NOMO-1 treated with dmso at 0.1 percent for 144 hours (cell line): ENCODE results near the gene NAXD.
"Not testable (repeated sequence)": the region's sequence is repeated elsewhere in the genome, so short reads cannot be mapped to it uniquely, and the experiment has no call there.

Experiments used
- DNase-seq: peaks from one replicate; lab custom pipeline; 2025; ENCODE audit not compliant: unreplicated experiment; lab: John Stamatoyannopoulos, UW

Gene NAXD

GRCh38 chr13:110627761-110628476, 12.6 kb downstream of the NAXD start:
- no peak for DNase-seq

GRCh38 chr13:110628477-110628793, 13.1 kb downstream of the NAXD start:
- DNase-seq, result no peak

- DNase-seq, result no peak
These were observed 13.8 kb downstream of the NAXD start for GRCh38 chr13:110628952-110629701.

GRCh38 chr13:110629735-110630134, 14.4 kb downstream of the NAXD start:
- DNase-seq, result no peak

- no peak for DNase-seq
These were observed 15.3 kb downstream of the NAXD start for GRCh38 chr13:110630566-110631119.

GRCh38 chr13:110632255-110632654, 16.9 kb downstream of the NAXD start:
- DNase-seq, result not testable (repeated sequence)

GRCh38 chr13:110633776-110634175, 18.4 kb downstream of the NAXD start:
- no peak for DNase-seq

GRCh38 chr13:110634558-110634957, 19.2 kb downstream of the NAXD start:
- no peak for DNase-seq

- no peak for DNase-seq
These were observed 20.2 kb downstream of the NAXD start for GRCh38 chr13:110635405-110636002.

GRCh38 chr13:110636053-110636475, 20.7 kb downstream of the NAXD start:
- DNase-seq, result no peak

GRCh38 chr13:110636701-110637201, 21.4 kb downstream of the NAXD start:
- no peak for DNase-seq

GRCh38 chr13:110637275-110637674, 21.9 kb downstream of the NAXD start:
- no peak for DNase-seq

GRCh38 chr13:110637747-110638146, 22.4 kb downstream of the NAXD start:
- no peak for DNase-seq

- DNase-seq, result no peak
These were observed 22.9 kb downstream of the NAXD start for GRCh38 chr13:110638257-110638656.

GRCh38 chr13:110638814-110639806, 23.8 kb downstream of the NAXD start:
- no peak for DNase-seq

GRCh38 chr13:110639935-110640334, 24.6 kb downstream of the NAXD start:
- DNase-seq, result no peak

- no peak for DNase-seq
These were observed 25.3 kb downstream of the NAXD start for GRCh38 chr13:110640591-110641029.

- DNase-seq, result no peak
These were observed 26.0 kb downstream of the NAXD start for GRCh38 chr13:110641055-110642015.

- no peak for DNase-seq
These were observed 27.1 kb downstream of the NAXD start for GRCh38 chr13:110642291-110642981.
